ENCODE results near the gene APOL6. TPM values are rescaled to one million over a fixed set of nuclear protein-coding genes. Genes with fewer than 3 reads are reported as not detected.

The APOL6 gene
- total RNA-seq, 1 experiment from 2014 or later = 13.9 TPM

DNA sequence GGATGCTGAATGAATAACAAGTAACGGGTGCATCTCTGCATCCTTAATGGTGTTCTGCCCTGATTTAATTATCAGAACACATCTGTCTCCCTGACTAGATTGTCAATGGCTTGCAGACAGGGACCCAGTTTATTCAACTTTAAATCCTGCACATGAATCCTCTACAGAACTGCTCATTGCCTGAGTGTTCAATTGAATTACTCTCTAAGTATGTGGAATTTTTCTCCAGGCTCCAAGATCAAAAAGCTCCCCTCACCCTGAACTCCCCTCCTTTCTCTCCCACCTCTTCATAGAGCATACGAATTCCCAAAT lies 42.9 kb upstream of the APOL6 start:
- POLR2A ChIA-PET = no interaction called here

GRCh38 chr22:35605851-35606481 lies 42.3 kb upstream of the APOL6 start:
- no peak for TF ChIP-seq CTCF (IDR thresholded peaks at IDR 0.05; ENCODE audit: insufficient read depth in 1 of 2, low read depth in 1 of 2, low read length in 1 of 2, severe bottlenecking in 1 of 2, unreplicated experiment in 1 of 2)
- Histone ChIP-seq H3K4me3 (ENCODE audit: low read depth, low read length) (no peak overlapping the region), H3K4me1 (no peaks in the 10 kb centered on the region), H3K36me3 (ENCODE audit: control insufficient read depth, insufficient read depth, low read length) (no peaks in the 10 kb centered on the region), H3K27me3 (replicated peaks; ENCODE audit: control insufficient read depth, insufficient read depth, low read length) (no peaks in the 10 kb centered on the region), H3K9me3 (no peaks in the 10 kb centered on the region)
- H3K27ac Mint-ChIP-seq (ENCODE audit: unreplicated experiment) = no peak overlapping the region
- no peaks in the 10 kb centered on the region for H3K4me1 Mint-ChIP-seq (ENCODE audit: low read depth, unreplicated experiment)
- H3K36me3 Mint-ChIP-seq (ENCODE audit: insufficient read depth, unreplicated experiment) = no peaks in the 10 kb centered on the region
- H3K4me3 Mint-ChIP-seq (ENCODE audit: unreplicated experiment) = no peak overlapping the region
- intact Hi-C loops (cut with micrococcal nuclease; ENCODE audit: unreplicated experiment) = no loop called here
- peaks cover 3% of the 10 kb centered on the region for H3K27me3 Mint-ChIP-seq (ENCODE audit: insufficient read depth, unreplicated experiment)
- no peak for DNase-seq
- CTCF ChIA-PET = no interaction called here
- POLR2A ChIA-PET = no interaction called here
- no peaks in the 10 kb centered on the region for H3K9me3 Mint-ChIP-seq (ENCODE audit: unreplicated experiment)
- BruUV-seq (replicated peaks) = no TSS peak

More for the DNA sequence above, 42.9 kb upstream of the APOL6 start:
- H3K27me3 Mint-ChIP-seq (ENCODE audit: insufficient read depth, unreplicated experiment) = peaks cover 3% of the 10 kb centered on the region
- TF ChIP-seq CTCF (IDR thresholded peaks at IDR 0.05; ENCODE audit: insufficient read depth in 1 of 2, low read depth in 1 of 2, low read length in 1 of 2, severe bottlenecking in 1 of 2, unreplicated experiment in 1 of 2) = no peak
- H3K4me3 Mint-ChIP-seq (ENCODE audit: unreplicated experiment) = no peak overlapping the region
- Histone ChIP-seq H3K4me3 (ENCODE audit: low read depth, low read length) (no peak overlapping the region), H3K9me3 (no peaks in the 10 kb centered on the region), H3K4me1 (no peaks in the 10 kb centered on the region), H3K36me3 (ENCODE audit: control insufficient read depth, insufficient read depth, low read length) (no peaks in the 10 kb centered on the region), H3K27me3 (replicated peaks; ENCODE audit: control insufficient read depth, insufficient read depth, low read length) (no peaks in the 10 kb centered on the region)
- BruUV-seq (replicated peaks) = no TSS peak
- intact Hi-C loops (cut with micrococcal nuclease; ENCODE audit: unreplicated experiment) = no loop called here
- H3K27ac Mint-ChIP-seq (ENCODE audit: unreplicated experiment) = no peak overlapping the region
- no peak for DNase-seq
- H3K36me3 Mint-ChIP-seq (ENCODE audit: insufficient read depth, unreplicated experiment) = no peaks in the 10 kb centered on the region
- CTCF ChIA-PET = no interaction called here
- no peaks in the 10 kb centered on the region for H3K4me1 Mint-ChIP-seq (ENCODE audit: low read depth, unreplicated experiment)
- no peaks in the 10 kb centered on the region for H3K9me3 Mint-ChIP-seq (ENCODE audit: unreplicated experiment)

DNA sequence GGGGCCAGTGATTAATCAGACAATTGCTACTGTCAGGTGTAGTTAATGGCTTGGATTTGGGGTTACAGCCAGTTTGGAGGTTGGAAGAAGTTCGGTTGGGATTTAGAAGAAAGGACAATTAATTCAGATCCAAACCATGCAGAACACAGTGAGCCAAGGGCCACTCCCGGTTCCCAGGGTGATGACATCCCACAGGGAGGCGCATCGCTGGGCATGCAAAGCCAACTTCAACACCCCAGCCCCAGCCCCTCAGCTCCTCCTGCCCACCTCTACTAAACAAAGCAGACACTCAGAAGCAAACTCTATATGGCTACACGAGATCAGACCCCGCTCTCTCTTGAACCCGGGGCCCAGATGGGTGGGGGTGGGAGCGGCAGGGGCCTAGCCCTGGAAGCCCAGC lies 41.3 kb upstream of the APOL6 start:
- Histone ChIP-seq H3K9me3 (no peaks in the 10 kb centered on the region), H3K4me1 (no peaks in the 10 kb centered on the region), H3K36me3 (ENCODE audit: control insufficient read depth, insufficient read depth, low read length) (no peaks in the 10 kb centered on the region), H3K4me3 (ENCODE audit: low read depth, low read length) (no peak overlapping the region), H3K27me3 (replicated peaks; ENCODE audit: control insufficient read depth, insufficient read depth, low read length) (no peaks in the 10 kb centered on the region)
- Mint-ChIP-seq H3K27me3 (ENCODE audit: insufficient read depth, unreplicated experiment) (peaks cover 3% of the 10 kb centered on the region), H3K9me3 (ENCODE audit: unreplicated experiment) (no peaks in the 10 kb centered on the region), H3K36me3 (ENCODE audit: insufficient read depth, unreplicated experiment) (no peaks in the 10 kb centered on the region), H3K4me3 (ENCODE audit: unreplicated experiment) (no peak overlapping the region), H3K4me1 (ENCODE audit: low read depth, unreplicated experiment) (no peaks in the 10 kb centered on the region), H3K27ac (ENCODE audit: unreplicated experiment) (no peak overlapping the region)
- BruUV-seq (replicated peaks) = no TSS peak
- POLR2A ChIA-PET = no interaction called here
- TF ChIP-seq CTCF (IDR thresholded peaks at IDR 0.05; ENCODE audit: insufficient read depth in 1 of 2, low read depth in 1 of 2, low read length in 1 of 2, severe bottlenecking in 1 of 2, unreplicated experiment in 1 of 2) = no peak
- intact Hi-C loops (cut with micrococcal nuclease; ENCODE audit: unreplicated experiment) = no loop called here
- CTCF ChIA-PET = interaction anchor here (1.2 kb wide), 1 partner anchor 10 kb away, joined by 5 read pairs; no protein-coding TSS in a partner anchor
- no peak for DNase-seq
